ENCODE results near the gene PIGBOS1.

The PIGBOS1 gene

DNA sequence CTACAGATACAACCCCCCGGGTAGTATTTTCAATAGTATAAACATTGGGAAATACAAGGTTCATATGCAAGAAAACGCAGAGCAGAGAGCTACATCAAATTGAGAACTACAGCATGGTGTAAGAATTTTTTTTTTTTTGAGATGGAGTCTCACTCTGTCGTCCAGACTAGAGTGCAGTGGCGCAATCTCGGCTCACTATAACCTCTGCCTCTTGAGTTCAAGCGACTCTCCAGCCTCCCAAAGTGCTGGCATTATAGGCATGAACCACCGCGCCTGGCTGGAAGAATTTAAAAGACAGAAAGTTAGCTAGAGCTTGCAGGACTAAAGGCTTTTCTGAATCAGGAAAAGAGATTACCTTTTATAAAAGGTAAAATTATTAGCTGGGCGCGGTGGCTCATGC is 42.1 kb upstream of the PIGBOS1 start:
- H3K79me2 ChIP-seq (ENCODE audit: insufficient read depth, low read length): no peaks in the 10 kb centered on the region
- H3K36me3 ChIP-seq (ENCODE audit: insufficient read depth, low read length): peaks cover 5% of the 10 kb centered on the region; the same call in 1 of the 2 replicates
- no peak overlapping the region for H3K4me3 ChIP-seq (ENCODE audit: low read depth, low read length, poor library complexity, severe bottlenecking)
- H4K20me1 ChIP-seq (ENCODE audit: insufficient read depth, low read length): no peaks in the 10 kb centered on the region
- no peak overlapping the region for H3K4me2 ChIP-seq (ENCODE audit: low read length)
- H3F3A ChIP-seq (ENCODE audit: insufficient read depth, low read length): no peaks in the 10 kb centered on the region
- no peak overlapping the region for H3K27ac ChIP-seq (ENCODE audit: low read depth, low read length, poor library complexity, severe bottlenecking)
- TF ChIP-seq CTCF (IDR thresholded peaks at IDR 0.05; ENCODE audit: low read length) (no peak), EZH2 (IDR thresholded peaks at IDR 0.05; ENCODE audit: borderline replicate concordance, low read length) (no peak)
- H3K9ac ChIP-seq (ENCODE audit: low read length): no peak overlapping the region
- no peak overlapping the region for H2AFZ ChIP-seq (ENCODE audit: low read length)
- H3K27me3 ChIP-seq (ENCODE audit: insufficient read depth, low read length): no peaks in the 10 kb centered on the region
- H3K9me3 ChIP-seq (ENCODE audit: low read length): no peaks in the 10 kb centered on the region
- no peaks in the 10 kb centered on the region for H3K9me2 ChIP-seq (ENCODE audit: low read depth, low read length)
- no peaks in the 10 kb centered on the region for H3K4me1 ChIP-seq (ENCODE audit: insufficient read depth, low read length, severe bottlenecking)

GRCh38 chr15:55360256-55360655 is 41.3 kb upstream of the PIGBOS1 start:
- Histone ChIP-seq H3K27ac (ENCODE audit: low read depth, low read length, poor library complexity, severe bottlenecking) (no peak overlapping the region), H4K20me1 (ENCODE audit: insufficient read depth, low read length) (no peaks in the 10 kb centered on the region), H3K27me3 (ENCODE audit: insufficient read depth, low read length) (no peaks in the 10 kb centered on the region), H3K4me2 (ENCODE audit: low read length) (no peak overlapping the region), H3K9me3 (ENCODE audit: low read length) (no peaks in the 10 kb centered on the region), H3F3A (ENCODE audit: insufficient read depth, low read length) (no peaks in the 10 kb centered on the region), H3K9me2 (ENCODE audit: low read depth, low read length) (no peaks in the 10 kb centered on the region), H2AFZ (ENCODE audit: low read length) (no peak overlapping the region), H3K9ac (ENCODE audit: low read length) (no peak overlapping the region), H3K4me1 (ENCODE audit: insufficient read depth, low read length, severe bottlenecking) (no peaks in the 10 kb centered on the region), H3K4me3 (ENCODE audit: low read depth, low read length, poor library complexity, severe bottlenecking) (no peak overlapping the region), H3K36me3 (ENCODE audit: insufficient read depth, low read length) (peaks cover 13% of the 10 kb centered on the region; the same call in 1 of the 2 replicates), H3K79me2 (ENCODE audit: insufficient read depth, low read length) (no peaks in the 10 kb centered on the region)
- TF ChIP-seq EZH2 (IDR thresholded peaks at IDR 0.05; ENCODE audit: borderline replicate concordance, low read length): no peak
- no peak for TF ChIP-seq CTCF (IDR thresholded peaks at IDR 0.05; ENCODE audit: low read length)

GRCh38 chr15:55358471-55358870 is 39.5 kb upstream of the PIGBOS1 start:
- Histone ChIP-seq H3K4me1 (ENCODE audit: insufficient read depth, low read length, severe bottlenecking) (no peaks in the 10 kb centered on the region), H3K9ac (ENCODE audit: low read length) (no peak overlapping the region), H3K79me2 (ENCODE audit: insufficient read depth, low read length) (no peaks in the 10 kb centered on the region), H4K20me1 (ENCODE audit: insufficient read depth, low read length) (no peaks in the 10 kb centered on the region), H3K9me2 (ENCODE audit: low read depth, low read length) (no peaks in the 10 kb centered on the region), H3K4me2 (ENCODE audit: low read length) (no peak overlapping the region), H3K27me3 (ENCODE audit: insufficient read depth, low read length) (no peaks in the 10 kb centered on the region), H3K36me3 (ENCODE audit: insufficient read depth, low read length) (peaks cover 16% of the 10 kb centered on the region; the same call in 1 of the 2 replicates), H2AFZ (ENCODE audit: low read length) (no peak overlapping the region), H3K4me3 (ENCODE audit: low read depth, low read length, poor library complexity, severe bottlenecking) (no peak overlapping the region), H3K9me3 (ENCODE audit: low read length) (no peaks in the 10 kb centered on the region), H3K27ac (ENCODE audit: low read depth, low read length, poor library complexity, severe bottlenecking) (no peak overlapping the region), H3F3A (ENCODE audit: insufficient read depth, low read length) (no peaks in the 10 kb centered on the region)
- no peak for TF ChIP-seq EZH2 (IDR thresholded peaks at IDR 0.05; ENCODE audit: borderline replicate concordance, low read length)
- no peak for TF ChIP-seq CTCF (IDR thresholded peaks at IDR 0.05; ENCODE audit: low read length)
